Measurements from ENCODE around the gene ENPP6. TPM values are rescaled to one million over a fixed set of nuclear protein-coding genes. Genes with fewer than 3 reads are reported as not detected.

The ENPP6 gene
- total RNA-seq, 1 experiment from 2014 or later = not detected

GRCh38 chr4:184147858-184148737 lies 69.6 kb downstream of the ENPP6 start:
- ChIA-PET CTCF (interaction anchor here (0.6 kb wide), 1 partner anchor 17 kb away, joined by 3 read pairs; no protein-coding TSS in a partner anchor), POLR2A (interaction anchor here (1.0 kb wide), 1 partner anchor 198 kb away, joined by 4 read pairs; no protein-coding TSS in a partner anchor)
- H3K36me3 Mint-ChIP-seq (ENCODE audit: insufficient read depth, unreplicated experiment) = no peaks in the 10 kb centered on the region
- H3K9me3 Mint-ChIP-seq (ENCODE audit: unreplicated experiment) = no peaks in the 10 kb centered on the region
- intact Hi-C loops (cut with micrococcal nuclease) = no loop called here
- H3K27me3 Mint-ChIP-seq (ENCODE audit: insufficient read depth, unreplicated experiment) = no peaks in the 10 kb centered on the region
- H3K4me3 Mint-ChIP-seq (ENCODE audit: unreplicated experiment) = no peak overlapping the region
- TF ChIP-seq, protein P1, sequence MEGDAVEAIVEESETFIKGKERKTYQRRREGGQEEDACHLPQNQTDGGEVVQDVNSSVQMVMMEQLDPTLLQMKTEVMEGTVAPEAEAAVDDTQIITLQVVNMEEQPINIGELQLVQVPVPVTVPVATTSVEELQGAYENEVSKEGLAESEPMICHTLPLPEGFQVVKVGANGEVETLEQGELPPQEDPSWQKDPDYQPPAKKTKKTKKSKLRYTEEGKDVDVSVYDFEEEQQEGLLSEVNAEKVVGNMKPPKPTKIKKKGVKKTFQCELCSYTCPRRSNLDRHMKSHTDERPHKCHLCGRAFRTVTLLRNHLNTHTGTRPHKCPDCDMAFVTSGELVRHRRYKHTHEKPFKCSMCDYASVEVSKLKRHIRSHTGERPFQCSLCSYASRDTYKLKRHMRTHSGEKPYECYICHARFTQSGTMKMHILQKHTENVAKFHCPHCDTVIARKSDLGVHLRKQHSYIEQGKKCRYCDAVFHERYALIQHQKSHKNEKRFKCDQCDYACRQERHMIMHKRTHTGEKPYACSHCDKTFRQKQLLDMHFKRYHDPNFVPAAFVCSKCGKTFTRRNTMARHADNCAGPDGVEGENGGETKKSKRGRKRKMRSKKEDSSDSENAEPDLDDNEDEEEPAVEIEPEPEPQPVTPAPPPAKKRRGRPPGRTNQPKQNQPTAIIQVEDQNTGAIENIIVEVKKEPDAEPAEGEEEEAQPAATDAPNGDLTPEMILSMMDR (IDR thresholded peaks at IDR 0.05; ENCODE audit: unreplicated experiment) = no peak
- BruUV-seq (replicated peaks) = no TSS peak
- no peaks in the 10 kb centered on the region for H3K4me1 Mint-ChIP-seq (ENCODE audit: insufficient read depth, unreplicated experiment)
- no peak overlapping the region for H3K27ac Mint-ChIP-seq (ENCODE audit: low read depth, unreplicated experiment)
- no peak for DNase-seq (ENCODE audit: unreplicated experiment)

DNA sequence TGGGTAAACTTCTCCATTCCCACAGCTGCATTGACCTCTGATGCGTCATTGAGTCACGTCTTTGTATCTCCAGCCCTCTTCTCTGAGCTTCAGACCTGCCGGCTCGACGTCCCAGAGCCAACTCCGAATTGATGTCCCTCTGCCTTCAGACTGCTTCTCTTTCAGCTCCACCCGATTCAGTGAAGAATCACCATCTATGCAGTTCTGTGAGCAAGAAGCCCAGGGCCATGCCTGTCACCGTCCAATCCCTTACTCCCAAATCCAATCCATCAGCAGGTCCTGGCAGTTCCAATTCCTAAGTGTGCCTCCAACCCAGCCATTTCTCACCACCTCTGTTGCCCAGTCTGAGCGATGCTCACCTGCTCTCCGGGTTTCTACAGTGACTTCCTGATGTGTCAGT lies 70.7 kb downstream of the ENPP6 start:
- ChIA-PET CTCF (no interaction called here), POLR2A (no interaction called here)
- H3K4me1 Mint-ChIP-seq (ENCODE audit: insufficient read depth, unreplicated experiment) = no peaks in the 10 kb centered on the region
- H3K9me3 Mint-ChIP-seq (ENCODE audit: unreplicated experiment) = no peaks in the 10 kb centered on the region
- no TSS peak for BruUV-seq (replicated peaks)
- H3K36me3 Mint-ChIP-seq (ENCODE audit: insufficient read depth, unreplicated experiment) = no peaks in the 10 kb centered on the region
- TF ChIP-seq, protein P1 (IDR thresholded peaks at IDR 0.05; ENCODE audit: unreplicated experiment) = no peak
- H3K27ac Mint-ChIP-seq (ENCODE audit: low read depth, unreplicated experiment) = no peak overlapping the region
- DNase-seq (ENCODE audit: unreplicated experiment) = no peak
- no peak overlapping the region for H3K4me3 Mint-ChIP-seq (ENCODE audit: unreplicated experiment)
- H3K27me3 Mint-ChIP-seq (ENCODE audit: insufficient read depth, unreplicated experiment) = no peaks in the 10 kb centered on the region
- intact Hi-C loops (cut with micrococcal nuclease) = no loop called here

DNA sequence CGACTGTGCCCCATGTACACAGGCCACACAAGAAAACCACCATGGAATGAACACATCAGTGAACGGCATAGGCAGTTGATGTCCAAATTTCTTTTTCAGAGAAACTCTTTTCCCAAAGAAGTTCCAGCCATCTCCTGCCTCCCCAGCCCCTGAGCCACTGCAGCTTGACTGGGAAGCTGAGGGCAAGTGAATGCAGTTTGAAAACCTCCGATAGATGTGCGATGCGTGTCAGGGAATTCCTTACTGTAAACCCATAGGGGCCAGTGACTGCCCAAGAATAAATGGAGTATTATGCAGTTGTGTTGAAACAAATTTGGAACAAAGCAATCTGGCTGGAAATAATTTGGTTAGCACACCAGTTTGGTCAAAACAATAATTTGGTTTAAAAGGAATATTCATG lies 72.1 kb downstream of the ENPP6 start:
- Mint-ChIP-seq H3K27me3 (ENCODE audit: insufficient read depth, unreplicated experiment) (no peaks in the 10 kb centered on the region), H3K27ac (ENCODE audit: low read depth, unreplicated experiment) (no peak overlapping the region), H3K9me3 (ENCODE audit: unreplicated experiment) (no peaks in the 10 kb centered on the region), H3K4me1 (ENCODE audit: insufficient read depth, unreplicated experiment) (no peaks in the 10 kb centered on the region), H3K4me3 (ENCODE audit: unreplicated experiment) (no peak overlapping the region), H3K36me3 (ENCODE audit: insufficient read depth, unreplicated experiment) (no peaks in the 10 kb centered on the region)
- ChIA-PET CTCF (interaction anchor here (0.6 to 0.7 kb wide), 2 partner anchors 43 to 888 kb away, joined by 3 to 4 read pairs; no protein-coding TSS in a partner anchor), POLR2A (no interaction called here)
- no peak for DNase-seq (ENCODE audit: unreplicated experiment)
- TF ChIP-seq, protein P1 (IDR thresholded peaks at IDR 0.05; ENCODE audit: unreplicated experiment) = no peak
- no TSS peak for BruUV-seq (replicated peaks)
- intact Hi-C loops (cut with micrococcal nuclease) = no loop called here

DNA sequence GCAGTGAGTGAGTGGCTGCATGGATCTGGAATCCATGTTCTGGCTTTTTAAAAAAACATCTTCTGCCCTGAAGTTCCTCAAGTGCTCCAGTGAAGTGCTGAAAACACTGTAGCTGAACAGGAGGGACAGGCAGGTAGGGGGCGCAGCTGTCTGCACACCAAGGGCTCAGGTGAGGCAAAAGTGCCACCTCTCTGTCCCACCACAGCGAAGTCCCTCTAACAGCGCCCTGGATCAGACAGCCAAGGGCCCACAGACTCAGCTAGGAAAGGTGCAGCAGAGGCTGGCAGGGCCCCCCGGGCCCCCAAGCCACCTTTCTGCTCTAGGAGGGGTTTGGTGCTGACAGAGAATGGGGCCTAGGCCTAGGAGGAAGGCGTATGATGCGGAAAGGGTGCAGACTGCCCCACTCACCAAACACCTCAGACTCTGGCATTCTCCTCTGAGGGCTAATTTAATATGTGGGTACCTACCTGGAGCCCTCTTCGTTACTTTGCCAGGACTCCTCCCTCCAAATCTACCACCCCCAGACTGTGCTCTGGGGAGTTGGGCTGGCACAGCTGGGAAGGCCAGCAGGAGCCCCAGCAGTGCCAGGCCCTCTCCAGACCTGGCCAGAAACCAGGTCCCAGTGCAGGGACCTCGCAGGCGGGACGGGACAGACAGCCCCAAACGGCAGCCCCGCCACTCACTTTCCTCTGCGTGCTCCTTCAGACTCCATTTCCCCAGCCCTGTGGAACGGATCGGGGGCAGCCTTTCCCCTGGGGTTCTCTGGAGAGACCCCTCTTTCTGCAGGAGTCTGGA lies 73.7 kb downstream of the ENPP6 start:
- BruUV-seq (replicated peaks) = no TSS peak
- Mint-ChIP-seq H3K9me3 (ENCODE audit: unreplicated experiment) (peaks cover 2% of the 10 kb centered on the region), H3K4me1 (ENCODE audit: insufficient read depth, unreplicated experiment) (no peaks in the 10 kb centered on the region), H3K36me3 (ENCODE audit: insufficient read depth, unreplicated experiment) (no peaks in the 10 kb centered on the region), H3K27ac (ENCODE audit: low read depth, unreplicated experiment) (no peak overlapping the region), H3K27me3 (ENCODE audit: insufficient read depth, unreplicated experiment) (no peaks in the 10 kb centered on the region), H3K4me3 (ENCODE audit: unreplicated experiment) (no peak overlapping the region)
- intact Hi-C loops (cut with micrococcal nuclease) = no loop called here
- TF ChIP-seq, protein P1 (IDR thresholded peaks at IDR 0.05; ENCODE audit: unreplicated experiment) = no peak
- DNase-seq (ENCODE audit: unreplicated experiment) = no peak
- ChIA-PET POLR2A (no interaction called here), CTCF (no interaction called here)

Measured in MCF 10A (cell line).